Activated CD4-positive, alpha-beta T cell treated with anti-CD3 and anti-CD28 coated beads, Interleukin-2, amount 50 U/mL, for 48 hours (primary cell): ENCODE data around the gene GUCY2D.
"Not testable (repeated sequence)": the region's sequence is repeated elsewhere in the genome, so short reads cannot be mapped to it uniquely, and the experiment has no call there.

Experiments
- DNase-seq, 2 experiments: peaks; one replicate each; pipeline ENCODE4 v3.0.0-alpha.2; 2020

The GUCY2D gene

DNA sequence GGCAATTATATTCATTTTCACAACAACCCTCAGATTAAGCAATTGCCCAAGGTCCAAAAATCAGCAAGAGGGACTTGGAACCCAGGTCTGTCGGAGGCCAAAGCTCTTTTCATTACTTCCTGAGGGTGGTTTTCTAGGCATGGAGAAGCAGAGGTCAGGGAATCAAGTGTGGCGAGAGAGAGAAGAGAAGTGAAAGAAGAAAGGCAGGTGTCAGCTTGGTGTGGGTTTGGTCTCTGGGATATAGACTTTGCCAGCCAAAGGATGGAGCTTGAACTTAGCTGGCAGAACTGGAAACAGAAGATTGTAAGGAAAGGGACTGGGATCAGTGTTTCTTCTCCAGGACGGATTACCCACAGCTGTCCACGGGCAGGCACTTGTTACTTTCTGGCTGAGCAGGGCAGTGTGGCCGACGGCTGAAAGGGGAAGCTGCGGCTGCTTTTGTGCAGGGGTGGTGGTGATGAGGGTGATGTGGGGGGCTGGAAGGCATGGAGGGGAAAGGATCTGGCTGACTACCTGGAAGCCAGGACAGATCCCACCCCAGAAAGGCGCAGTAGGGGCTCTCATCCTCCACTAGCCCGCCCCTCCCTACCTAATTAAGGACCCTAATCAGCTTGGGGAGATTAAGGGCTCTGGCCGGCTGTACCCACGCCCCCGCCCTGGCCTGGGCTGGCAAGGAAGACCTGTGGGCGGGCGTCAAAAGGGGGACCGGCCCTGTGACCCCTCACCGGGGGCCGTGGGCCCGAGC, at the start of gene GUCY2D:
Gene GUCY2D (plus strand): TSS at position 640 of the 745 bp plus-strand sequence. CDS start 433 bp downstream, outside the sequence.
- DNase-seq: no peak

DNA sequence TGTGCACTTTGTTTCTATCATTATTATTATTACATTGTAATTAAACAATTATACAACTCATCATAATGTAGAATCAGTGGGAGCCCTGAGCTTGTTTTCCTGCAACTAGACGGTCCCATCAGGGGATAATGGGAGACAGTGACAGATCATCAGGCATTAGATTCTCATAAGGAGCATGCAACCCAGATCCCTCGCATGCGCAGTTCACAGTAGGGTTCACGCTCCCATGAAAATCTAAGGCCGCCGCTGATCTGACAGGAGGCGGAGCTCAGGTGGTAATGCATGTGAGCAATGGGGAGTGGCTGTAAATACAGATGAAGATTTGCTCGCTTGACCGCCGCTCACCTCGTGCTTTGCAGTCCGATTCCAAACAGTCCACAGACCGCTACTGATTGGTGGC, 49.1 kb upstream of the GUCY2D start:
- not testable (repeated sequence) for DNase-seq

GRCh38 chr17:7955414-7956227, 46.8 kb upstream of the GUCY2D start:
- DNase-seq: no peak

- DNase-seq: no peak
These were observed 46.0 kb upstream of the GUCY2D start for GRCh38 chr17:7956228-7956965.

DNA sequence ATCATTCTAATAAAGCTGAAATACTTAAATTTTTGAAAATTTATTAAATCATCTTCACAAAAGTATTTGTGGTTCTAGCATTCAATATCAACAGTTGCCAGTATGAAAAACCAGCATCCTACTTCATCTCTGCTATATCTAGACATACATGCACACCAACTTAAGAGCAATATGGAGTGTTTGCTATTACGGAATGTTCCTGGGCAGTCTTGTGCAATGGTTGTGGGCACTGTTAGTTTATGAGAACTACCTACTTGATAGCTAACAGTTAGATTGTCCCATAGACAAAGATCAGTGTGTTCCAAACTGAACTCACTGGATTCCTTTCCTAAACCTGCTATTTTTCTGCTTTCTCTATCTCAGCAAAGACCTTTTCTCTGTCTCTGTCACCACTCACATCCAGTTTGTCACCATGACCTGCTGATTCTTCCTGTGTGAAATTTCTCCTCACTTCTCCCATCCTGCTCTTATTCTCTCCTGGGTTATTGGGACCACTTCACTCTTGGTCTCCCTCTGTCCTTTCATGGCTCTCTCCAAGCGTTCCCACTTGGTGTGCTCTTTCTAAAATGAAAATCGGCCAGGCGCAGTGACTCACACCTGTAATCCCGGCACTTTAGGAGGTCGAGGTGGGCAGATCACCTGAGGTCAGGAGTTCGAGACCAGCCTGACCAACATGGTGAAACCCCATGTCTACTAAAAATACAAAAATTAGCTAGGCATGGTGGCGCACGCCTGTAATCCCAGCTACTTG, 42.7 kb upstream of the GUCY2D start:
- DNase-seq: no peak

DNA sequence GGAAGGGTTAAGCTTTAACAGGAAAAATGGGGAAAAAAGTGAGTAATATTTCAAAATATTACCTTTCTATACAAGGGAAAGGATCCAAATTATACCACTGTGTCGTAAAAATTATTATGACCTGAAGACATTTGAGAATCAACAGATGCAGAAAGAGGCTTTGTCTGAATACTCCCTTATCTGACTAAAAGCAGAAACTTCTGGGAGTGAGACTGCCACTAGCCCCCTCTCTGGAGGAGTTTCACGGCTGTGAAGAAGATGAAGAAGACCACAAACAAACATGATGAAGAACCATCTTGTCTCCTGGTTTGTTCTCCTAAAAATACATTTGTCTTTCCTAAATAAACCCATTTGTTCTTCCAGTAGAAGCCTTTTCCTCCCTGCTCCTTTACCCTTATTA, 41.0 kb upstream of the GUCY2D start:
- DNase-seq: no peak

DNA sequence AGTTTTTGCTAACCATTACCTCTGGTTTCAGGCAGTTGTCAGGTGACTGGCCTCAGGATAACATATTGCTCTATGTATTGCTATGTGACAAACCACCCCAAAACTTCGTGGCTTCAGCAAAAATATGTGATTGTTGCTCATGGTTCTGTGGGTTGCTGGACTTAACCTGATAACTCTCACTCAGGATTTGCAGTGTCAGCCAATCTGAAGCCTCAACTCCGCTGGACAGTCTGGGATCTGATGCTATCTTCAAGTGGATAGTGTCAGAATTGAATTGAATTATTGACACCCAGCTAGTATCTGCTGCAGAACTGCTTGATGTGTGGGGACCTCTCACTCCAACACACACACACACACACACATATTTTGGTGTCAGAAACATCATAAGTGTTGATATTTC, 34.7 kb upstream of the GUCY2D start:
- DNase-seq: no peak

GRCh38 chr17:7969433-7969832, 33.0 kb upstream of the GUCY2D start:
- no peak for DNase-seq

DNA sequence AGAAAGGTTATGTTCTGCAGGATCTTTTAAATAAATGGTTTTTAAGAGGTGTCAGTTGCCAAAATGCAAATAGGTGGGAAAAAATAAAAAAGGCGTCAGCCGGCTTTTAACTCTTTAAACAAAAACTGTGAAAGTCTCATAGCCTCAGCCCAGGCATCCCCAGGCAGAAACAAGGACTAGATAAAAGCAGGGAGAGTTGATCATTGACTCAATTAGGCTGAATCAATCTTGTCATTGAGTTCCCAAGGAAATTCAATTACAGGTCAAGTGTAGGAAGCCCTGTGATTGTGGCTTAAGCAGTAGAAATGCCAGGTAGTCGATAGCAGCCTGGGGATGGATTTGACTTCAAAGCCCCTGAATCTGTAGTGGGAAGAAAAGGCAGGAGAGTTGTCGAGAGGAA, 30.8 kb upstream of the GUCY2D start:
- DNase-seq: no peak

DNA sequence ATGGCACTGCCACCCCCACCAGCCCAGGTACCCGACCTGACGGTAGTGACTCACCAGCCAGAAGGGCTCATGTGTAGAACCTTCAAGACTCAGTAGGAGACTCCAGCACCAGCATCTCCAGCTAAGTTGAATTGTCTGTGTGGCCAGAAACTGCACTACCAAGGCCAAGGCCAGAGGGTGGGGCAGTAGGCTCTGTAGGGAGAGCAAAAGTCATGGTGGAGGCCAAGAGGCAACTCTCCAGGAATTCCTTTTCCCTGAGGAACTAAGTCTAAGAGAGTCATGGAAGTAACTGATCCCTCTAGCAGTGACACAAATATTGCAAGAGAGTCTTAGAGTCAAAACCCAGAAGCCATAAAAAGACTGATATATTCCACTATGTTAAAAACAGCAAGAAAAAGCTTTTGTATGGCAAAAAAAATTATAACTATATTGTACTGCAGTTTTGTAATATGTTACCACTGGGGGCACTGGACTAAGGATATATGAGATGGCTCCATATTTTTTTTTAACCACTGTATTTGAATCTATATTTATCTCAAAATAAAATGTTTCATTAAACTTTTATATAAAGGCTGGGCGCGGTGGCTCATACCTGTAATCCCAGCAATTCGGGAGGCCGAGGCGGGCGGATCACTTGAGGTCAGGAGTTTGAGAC, 30.2 kb upstream of the GUCY2D start:
- DNase-seq: no peak

- DNase-seq: no peak
These were observed 27.7 kb upstream of the GUCY2D start for GRCh38 chr17:7974638-7975131.

DNA sequence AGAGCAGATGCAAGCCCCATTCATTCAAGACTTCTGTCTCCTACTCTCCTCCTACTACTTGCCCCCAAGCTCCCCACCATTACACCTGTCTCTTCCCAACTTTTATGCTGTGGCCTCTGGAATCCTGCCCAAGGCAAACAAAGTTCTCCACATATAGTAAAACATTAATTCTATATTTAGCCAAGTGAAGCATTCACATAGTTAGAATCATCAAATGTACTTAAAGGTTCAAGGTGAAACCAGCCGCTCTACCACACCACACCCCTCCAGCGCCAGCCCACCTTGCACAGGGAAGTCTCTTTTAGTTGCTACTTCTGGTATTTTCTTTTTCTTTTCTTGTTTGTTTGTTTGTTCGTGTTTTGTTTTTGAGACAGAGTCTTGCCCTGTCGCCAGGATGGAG, 25.4 kb upstream of the GUCY2D start:
- no peak for DNase-seq

GRCh38 chr17:7977805-7978204, 24.6 kb upstream of the GUCY2D start:
- no peak for DNase-seq

GRCh38 chr17:7982173-7982572, 20.2 kb upstream of the GUCY2D start:
- DNase-seq: no peak

GRCh38 chr17:7982666-7983065, 19.7 kb upstream of the GUCY2D start:
- no peak for DNase-seq

DNA sequence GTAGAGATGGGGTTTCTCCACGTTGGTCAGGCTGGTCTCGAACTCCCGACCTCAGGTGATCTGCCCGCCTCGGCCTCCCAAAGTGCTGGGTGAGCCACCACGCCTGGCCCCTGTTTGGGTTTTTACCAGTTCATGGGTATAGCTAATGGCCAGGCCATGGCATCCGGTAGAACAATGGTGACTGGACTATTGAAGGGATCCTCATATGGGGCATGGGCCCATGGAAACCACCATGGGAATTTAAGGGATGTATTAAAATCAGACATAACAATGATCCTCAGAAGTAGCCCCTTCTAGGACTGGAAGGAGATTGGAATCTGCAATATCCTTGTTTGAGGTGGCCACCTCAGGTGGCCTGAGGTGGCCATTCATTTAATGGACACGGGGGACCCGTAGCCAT, 17.5 kb upstream of the GUCY2D start:
- DNase-seq: no peak

GRCh38 chr17:7987112-7987893, 15.1 kb upstream of the GUCY2D start:
- DNase-seq: no peak

DNA sequence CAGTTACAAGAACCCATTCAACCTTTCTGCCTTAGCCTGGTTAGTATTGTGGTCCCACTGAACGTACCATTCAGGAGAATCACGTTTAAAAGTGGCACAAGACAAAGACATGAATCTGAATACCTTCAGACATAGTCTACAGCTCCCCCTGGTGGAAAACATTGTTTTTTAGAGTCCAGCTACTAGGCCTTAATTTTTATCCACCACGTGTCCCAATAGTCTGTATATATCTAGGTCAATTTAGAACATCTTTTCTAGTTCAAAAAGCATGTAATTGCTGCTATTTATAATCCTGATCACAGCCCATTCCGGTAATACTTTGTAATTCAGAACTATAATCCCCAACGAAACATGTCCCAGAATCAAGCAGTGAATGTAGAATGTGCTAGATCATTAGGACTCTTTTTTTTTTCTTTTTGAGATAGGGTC, 13.7 kb upstream of the GUCY2D start:
- DNase-seq: peak in 1 of 2 experiments; percentile 36

DNA sequence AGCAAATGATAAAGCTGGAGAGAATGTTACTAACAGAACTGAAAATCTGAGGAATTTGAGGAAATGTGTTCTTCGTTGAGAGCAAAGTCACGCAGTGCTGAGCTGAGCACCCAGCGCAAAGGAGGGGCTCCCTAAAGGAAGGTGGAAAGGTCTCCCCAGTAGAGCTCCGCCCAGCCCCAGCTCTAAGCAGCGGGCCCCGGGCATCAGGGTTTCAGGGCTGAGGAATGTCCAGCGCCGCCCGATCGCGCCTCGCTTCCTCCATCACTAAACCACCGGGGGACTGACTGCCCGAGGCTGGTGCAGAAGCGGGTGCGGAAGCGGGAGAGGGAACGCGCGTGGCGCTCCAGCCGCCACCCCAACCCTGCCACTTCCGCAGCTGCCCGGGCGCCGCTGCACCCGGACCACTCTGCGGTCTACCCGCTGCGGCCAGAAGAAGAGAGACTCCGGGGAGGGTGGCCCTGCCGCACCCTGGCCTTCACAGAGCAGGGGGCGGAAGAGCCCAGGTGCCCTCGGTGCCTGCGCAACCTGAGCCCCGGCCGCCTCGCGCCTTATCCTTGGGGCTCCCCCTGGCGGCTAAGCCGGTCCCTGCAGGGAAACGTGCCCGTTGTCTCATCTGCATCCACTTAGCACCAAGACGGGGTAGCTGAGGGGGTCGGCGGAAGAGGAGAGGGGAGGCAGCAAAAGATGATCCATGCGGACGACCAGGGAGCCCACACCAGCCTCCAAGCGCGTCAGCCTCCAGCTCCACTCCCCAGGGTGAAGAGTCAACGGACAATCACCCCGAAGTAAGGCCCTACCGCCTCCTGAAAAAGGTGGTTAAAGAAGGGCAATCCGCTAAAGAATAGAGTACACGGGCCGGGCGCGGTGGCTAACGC, 12.4 kb upstream of the GUCY2D start:
- DNase-seq: peak; percentile 98 to 99

DNA sequence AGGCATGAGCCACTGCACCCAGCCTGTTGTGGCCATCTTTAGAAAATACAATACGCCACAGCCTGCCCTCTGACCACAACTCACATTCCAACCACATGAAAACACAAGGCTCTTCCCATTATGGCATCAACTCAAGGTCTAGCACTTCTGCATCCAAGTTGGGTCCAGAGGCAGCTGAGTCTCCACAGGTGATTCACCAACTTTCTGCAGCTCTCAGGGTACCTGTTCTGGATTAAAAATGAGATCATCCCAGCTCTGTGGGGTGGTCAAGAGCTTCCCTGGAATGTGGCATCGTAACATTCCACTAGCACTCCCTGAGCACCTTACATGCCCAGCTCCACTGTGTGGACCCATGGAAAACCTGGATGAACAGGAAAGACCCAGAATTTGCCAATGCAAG, 9.9 kb upstream of the GUCY2D start:
- DNase-seq: no peak
